Endothelial cell of umbilical vein (primary cell): ENCODE results near the gene ZNF74. TPM values are rescaled to one million over a fixed set of nuclear protein-coding genes. Genes with fewer than 3 reads are reported as not detected.

ENCODE experiments used
- BruUV-seq: library from RNA; stranded (reverse); fragments of 400-500 nt; replicated peaks from 2 replicates; lab custom pipeline; 2021; lab: Mats Ljungman, UMichigan
- CTCF ChIA-PET: fragments of 300-600, 350-600 bp; sonication (Branson Sonifier 250); formaldehyde crosslinking; loops from one replicate; lab custom pipeline; 2021; ENCODE audit warnings: antibody characterized with exemption, inconsistent platforms; lab: Charles Lee
- POLR2A ChIA-PET: fragments of 300-600, 350-600 bp; sonication (Branson Sonifier 250); formaldehyde crosslinking; loops from one replicate; lab custom pipeline; 2021; ENCODE audit warnings: antibody characterized with exemption, inconsistent platforms; lab: Charles Lee
- DNase-seq: peaks from one replicate; pipeline ENCODE4 v3.0.0-alpha.2; 2011; ENCODE audit warnings: low read depth, low spot score
- FAIRE-seq: peaks from 2 replicates; lab custom pipeline; 2011; peaks lifted over from hg19 to GRCh38; lab: Jason Lieb, UNC
- H2AFZ ChIP-seq: 2 replicates; pipeline ENCODE4 v1.6.0; 2012; ENCODE audit warnings: low read depth, low read length, control low read depth, inconsistent platforms
- H3K27ac ChIP-seq: 2 replicates; pipeline ENCODE4 v1.5.1; 2011; ENCODE audit warnings: low read depth, mild to moderate bottlenecking, control low read depth, low read length, moderate library complexity; ENCODE audit not compliant: insufficient read depth
- H3K27me3 ChIP-seq, 2 experiments: 2 replicates each; pipeline versions ENCODE4 v1.6.0 to v1.6.1; 2011; ENCODE audit warnings: low read length in 2 of 2, mixed read lengths in 1 of 2; ENCODE audit not compliant: control insufficient read depth in 2 of 2, insufficient read depth in 2 of 2
- H3K36me3 ChIP-seq, 2 experiments: 2 replicates in 1 of 2; 3 replicates in 1 of 2; pipeline ENCODE4 v1.5.1; 2011; ENCODE audit warnings: low read length in 2 of 2, mild to moderate bottlenecking in 1 of 2, moderate library complexity in 1 of 2; ENCODE audit not compliant: control insufficient read depth in 2 of 2, insufficient read depth in 2 of 2; ENCODE audit errors: extremely low read depth in 1 of 2
- H3K4me1 ChIP-seq: 3 replicates; pipeline ENCODE4 v1.5.1; 2011; ENCODE audit warnings: mild to moderate bottlenecking, low read length; ENCODE audit not compliant: control insufficient read depth, insufficient read depth; ENCODE audit errors: extremely low read depth
- H3K4me2 ChIP-seq: 2 replicates; pipeline ENCODE4 v1.6.1; 2011; ENCODE audit warnings: low read length, control low read depth, mixed read lengths; ENCODE audit not compliant: insufficient read depth
- H3K4me3 ChIP-seq, 3 experiments: fragments of 200-600 bp in 1 of 3; sonication (generic), shearing (Covaris generic) in 1 of 3; replicated peaks in 1 of 3; 2 replicates each; pipeline ENCODE4 v1.5.1; 2011 to 2016; ENCODE audit warnings: control low read depth in 3 of 3, low read length in 3 of 3, mild to moderate bottlenecking in 2 of 3, inconsistent platforms in 1 of 3, low read depth in 1 of 3, moderate library complexity in 1 of 3; ENCODE audit not compliant: insufficient read depth in 1 of 3
- H3K79me2 ChIP-seq: 2 replicates; pipeline ENCODE4 v1.6.0; 2012; ENCODE audit warnings: low read length, inconsistent platforms; ENCODE audit not compliant: control insufficient read depth, insufficient read depth
- H3K9ac ChIP-seq: replicated peaks from 2 replicates; pipeline ENCODE3; 2011; ENCODE audit warnings: low read length, control low read depth; ENCODE audit not compliant: insufficient read depth; ENCODE audit errors: extremely low read depth
- H3K9me1 ChIP-seq: replicated peaks from 3 replicates; pipeline ENCODE4 v1.6.0; 2011; ENCODE audit warnings: mild to moderate bottlenecking, low read length; ENCODE audit not compliant: control insufficient read depth, insufficient read depth; ENCODE audit errors: extremely low read depth
- H3K9me3 ChIP-seq: replicated peaks from 2 replicates; pipeline ENCODE4 v1.5.1; 2012; ENCODE audit warnings: low read length, inconsistent platforms; ENCODE audit not compliant: control insufficient read depth, insufficient read depth
- H4K20me1 ChIP-seq: replicated peaks from 2 replicates; pipeline ENCODE3; 2011; ENCODE audit warnings: mild to moderate bottlenecking, low read length; ENCODE audit not compliant: control insufficient read depth, insufficient read depth; ENCODE audit errors: extremely low read depth
- CTCF ChIP-seq, 2 donors: IDR thresholded peaks; 1 replicate in 1 of 2; 2 replicates in 1 of 2; pipeline ENCODE4 v1.5.1; 2011; ENCODE audit warnings: low read length in 2 of 2, mild to moderate bottlenecking in 2 of 2, moderate library complexity in 2 of 2, control low read depth in 1 of 2, inconsistent platforms in 1 of 2, low read depth in 1 of 2; ENCODE audit not compliant: insufficient read depth in 1 of 2; ENCODE audit errors: extremely low read depth in 1 of 2
- EZH2 ChIP-seq: IDR thresholded peaks from 2 replicates; pipeline ENCODE4 v1.6.1; 2012; ENCODE audit warnings: borderline replicate concordance, low read depth, mild to moderate bottlenecking, moderate library complexity, low read length, inconsistent platforms; ENCODE audit not compliant: severe bottlenecking
- FOS ChIP-seq: IDR thresholded peaks from 2 replicates; pipeline ENCODE4 v1.6.1; 2011; ENCODE audit warnings: mild to moderate bottlenecking, low read length, moderate library complexity, borderline replicate concordance; ENCODE audit not compliant: insufficient read depth
- GATA2 ChIP-seq: IDR thresholded peaks from 2 replicates; pipeline ENCODE4 v1.7.0; 2011; ENCODE audit warnings: low read depth, mild to moderate bottlenecking, moderate library complexity, mixed read lengths, low read length; ENCODE audit not compliant: insufficient read length, insufficient read depth
- JUN ChIP-seq: IDR thresholded peaks from 2 replicates; pipeline ENCODE4 v1.6.1; 2011; ENCODE audit warnings: borderline replicate concordance, low read depth; ENCODE audit not compliant: insufficient read length, insufficient read depth
- MAX ChIP-seq: IDR thresholded peaks from 2 replicates; pipeline ENCODE4 v1.6.1; 2011; ENCODE audit not compliant: insufficient read depth, insufficient read length
- MYC ChIP-seq: IDR thresholded peaks from one replicate; pipeline ENCODE4 v1.6.1; 2011; ENCODE audit warnings: mild to moderate bottlenecking, low read depth, low read length
- POLR2A ChIP-seq: IDR thresholded peaks from 2 replicates; pipeline ENCODE4 v1.6.1; 2012; ENCODE audit warnings: low read depth, mild to moderate bottlenecking, control low read depth, low read length
- POLR2AphosphoS5 ChIP-seq: IDR thresholded peaks from 2 replicates; pipeline ENCODE4 v1.6.1; 2012; ENCODE audit warnings: low read depth, mild to moderate bottlenecking, control low read depth, low read length, moderate library complexity; ENCODE audit not compliant: insufficient read depth
- dilution Hi-C: fragments of 300-500 bp; cut with MboI; formaldehyde crosslinking; loops from one replicate; pipeline ENCODE4 v1.15.0; 2019; ENCODE audit warnings: low sequenced_read_pairs; ENCODE audit not compliant: extremely low pct_ligation_motif_present
- intact Hi-C: fragments of 100-400 bp; cut with micrococcal nuclease; formaldehyde crosslinking; loops from one replicate; pipeline ENCODE4 v1.10.0; 2022
- polyA plus RNA-seq, 4 experiments: library from polyadenylated mRNA; depleted of rRNA in 3 of 4; stranded (reverse) in 3 of 4; unstranded in 1 of 4; fragments of >200 nt; gene quantifications; 2 replicates each; pipeline versions ENCODE4 v1.2.1 to v1.2.3, GENCODE V29; 2011 to 2012; ENCODE audit warnings: missing spikeins in 1 of 4
- total RNA-seq: library from RNA; stranded (reverse); gene quantifications from 2 replicates; pipeline ENCODE4 v1.2.3, GENCODE V29; 2021

ZNF74 gene
- total and polyA plus RNA-seq, 2 donors (not counting 3 experiments of a cell fraction or from before 2014, with no cell fraction given) = 8.6 to 13.4 TPM

- Histone ChIP-seq H3K9ac (no peak overlapping the region), H3K4me3 (no peak overlapping the region), H3K9me3 (no peaks in the 10 kb centered on the region), H3K27ac (no peak overlapping the region), H2AFZ (no peak overlapping the region), H3K79me2 (peaks cover 5% of the 10 kb centered on the region), H3K9me1 (no peaks in the 10 kb centered on the region), H3K4me1 (peaks cover 4% of the 10 kb centered on the region), H3K4me2 (no peak overlapping the region), H3K27me3 (no peaks in the 10 kb centered on the region), H3K36me3 (peaks cover 4 to 15% of the 10 kb centered on the region in 2 experiments), H4K20me1 (peaks cover 2% of the 10 kb centered on the region)
- intact Hi-C loops = no loop called here
- DNase-seq (no peak), FAIRE-seq (no peak)
- no peak for TF ChIP-seq JUN
- no peak for TF ChIP-seq MAX
- no peak for TF ChIP-seq POLR2AphosphoS5
- no peak for TF ChIP-seq GATA2
- no peak for TF ChIP-seq EZH2
- TF ChIP-seq POLR2A = no peak
- no peak for TF ChIP-seq CTCF (IDR thresholded peaks at IDR 0.05; ENCODE audit: extremely low read depth in 1 of 2, insufficient read depth in 1 of 2, low read depth in 1 of 2, low read length in 2 of 2)
- TF ChIP-seq FOS = no peak
- no peak for TF ChIP-seq MYC
- dilution Hi-C loops = no loop called here
- CTCF ChIA-PET = no interaction called here
- POLR2A ChIA-PET = no interaction called here
- BruUV-seq = no TSS peak
Observed at GRCh38 chr22:20430101-20430719, 36.3 kb downstream of the ZNF74 start.
